H9 (cell line): ENCODE results near the gene FCHSD2. TPM values are rescaled to one million over a fixed set of nuclear protein-coding genes. Genes with fewer than 3 reads are reported as not detected.

Experiments
- DNase-seq: peaks from one replicate; pipeline ENCODE4 v3.0.0-alpha.2; 2017
- H2AFZ ChIP-seq: one replicate; pipeline ENCODE4 v1.6.1; 2013; ENCODE audit warnings: mild to moderate bottlenecking, low read length, control low read depth, moderate library complexity
- H2AK5ac ChIP-seq: 2 replicates; pipeline ENCODE4 v1.6.1; 2013; ENCODE audit warnings: low read length, control low read depth, mixed read lengths; ENCODE audit not compliant: insufficient read length
- H2BK120ac ChIP-seq: one replicate; pipeline ENCODE4 v1.6.1; 2013; ENCODE audit warnings: low read depth, mild to moderate bottlenecking, low read length, control low read depth, inconsistent platforms; ENCODE audit not compliant: poor library complexity, severe bottlenecking
- H2BK12ac ChIP-seq: 2 replicates; pipeline ENCODE4 v1.6.1; 2013; ENCODE audit warnings: low read length, control low read depth, mixed read lengths, low read depth; ENCODE audit not compliant: insufficient read length
- H2BK15ac ChIP-seq: 2 replicates; pipeline ENCODE4 v1.6.1; 2013; ENCODE audit warnings: low read depth, low read length, control low read depth
- H2BK20ac ChIP-seq: one replicate; pipeline ENCODE4 v1.6.1; 2013; ENCODE audit warnings: low read depth, mild to moderate bottlenecking, low read length, control low read depth, inconsistent platforms; ENCODE audit not compliant: poor library complexity, severe bottlenecking
- H2BK5ac ChIP-seq: 2 replicates; pipeline ENCODE4 v1.6.1; 2013; ENCODE audit warnings: low read length, control low read depth, mixed read lengths; ENCODE audit not compliant: insufficient read length
- H3K14ac ChIP-seq: 2 replicates; pipeline ENCODE4 v1.6.1; 2013; ENCODE audit warnings: low read length, control low read depth; ENCODE audit not compliant: insufficient read depth
- H3K18ac ChIP-seq: 2 replicates; pipeline ENCODE4 v1.6.1; 2013; ENCODE audit warnings: low read depth, mild to moderate bottlenecking, mixed read lengths, low read length, control low read depth; ENCODE audit not compliant: insufficient read length
- H3K23ac ChIP-seq: 2 replicates; pipeline ENCODE4 v1.6.1; 2013; ENCODE audit warnings: low read length, control low read depth, mixed read lengths, low read depth; ENCODE audit not compliant: insufficient read length
- H3K23me2 ChIP-seq: 2 replicates; pipeline ENCODE4 v1.6.1; 2013; ENCODE audit warnings: low read depth, mild to moderate bottlenecking, mixed read lengths, low read length, control low read depth; ENCODE audit not compliant: insufficient read length, poor library complexity, severe bottlenecking
- H3K27ac ChIP-seq: 2 replicates; pipeline ENCODE4 v1.5.1; 2013; ENCODE audit warnings: low read length, control low read depth, mixed read lengths, low read depth; ENCODE audit not compliant: insufficient read length
- H3K27me3 ChIP-seq: 2 replicates; pipeline ENCODE4 v1.6.1; 2013; ENCODE audit warnings: low read length, control low read depth, inconsistent platforms; ENCODE audit not compliant: insufficient read depth
- H3K4ac ChIP-seq: 2 replicates; pipeline ENCODE4 v1.6.1; 2013; ENCODE audit warnings: low read depth, mild to moderate bottlenecking, control low read depth, inconsistent platforms, low read length, moderate library complexity
- H3K4me1 ChIP-seq: 2 replicates; pipeline ENCODE4 v1.6.1; 2013; ENCODE audit warnings: low read length, control low read depth, inconsistent platforms; ENCODE audit not compliant: insufficient read depth
- H3K4me2 ChIP-seq: 2 replicates; pipeline ENCODE4 v1.6.1; 2013; ENCODE audit warnings: low read length, control low read depth, mixed read lengths; ENCODE audit not compliant: insufficient read length, insufficient read depth
- H3K56ac ChIP-seq: 2 replicates; pipeline ENCODE4 v1.6.1; 2013; ENCODE audit warnings: low read depth, mild to moderate bottlenecking, mixed read lengths, low read length, control low read depth; ENCODE audit not compliant: insufficient read length
- H3K79me1 ChIP-seq: 2 replicates; pipeline ENCODE4 v1.6.1; 2013; ENCODE audit warnings: low read depth, mild to moderate bottlenecking, moderate library complexity, low read length, control low read depth, inconsistent platforms; ENCODE audit not compliant: insufficient read depth, poor library complexity, severe bottlenecking
- H3K79me2 ChIP-seq: 2 replicates; pipeline ENCODE4 v1.6.1; 2013; ENCODE audit warnings: low read length, control low read depth, inconsistent platforms; ENCODE audit not compliant: insufficient read depth
- H3K9ac ChIP-seq: 2 replicates; pipeline ENCODE4 v1.6.1; 2013; ENCODE audit warnings: low read length, control low read depth, mixed read lengths; ENCODE audit not compliant: insufficient read length; ENCODE audit errors: extremely low read depth
- H3K9me3 ChIP-seq: one replicate; pipeline ENCODE4 v1.6.1; 2013; ENCODE audit warnings: low read depth, low read length, inconsistent platforms; ENCODE audit not compliant: control insufficient read depth
- H3T11ph ChIP-seq: one replicate; pipeline ENCODE4 v1.6.1; 2013; ENCODE audit warnings: mild to moderate bottlenecking, low read length, control low read depth, inconsistent platforms
- H4K20me1 ChIP-seq: one replicate; pipeline ENCODE4 v1.6.1; 2013; ENCODE audit not compliant: control insufficient read depth, insufficient read length, insufficient read depth
- H4K5ac ChIP-seq: 2 replicates; pipeline ENCODE4 v1.6.1; 2013; ENCODE audit warnings: low read depth, mild to moderate bottlenecking, mixed read lengths, low read length, control low read depth; ENCODE audit not compliant: insufficient read length
- H4K8ac ChIP-seq: replicated peaks from 2 replicates; pipeline ENCODE4 v1.6.1; 2013; ENCODE audit warnings: low read length, control low read depth, mixed read lengths, low read depth; ENCODE audit not compliant: insufficient read length
- H4K91ac ChIP-seq: 2 replicates; pipeline ENCODE4 v1.6.1; 2013; ENCODE audit warnings: low read depth, mild to moderate bottlenecking, moderate library complexity, mixed read lengths, low read length, control low read depth; ENCODE audit not compliant: insufficient read length
- H3K27ac Mint-ChIP-seq, 3 experiments: 2 replicates in 2 of 3; 3 replicates in 1 of 3; pipeline ENCODE4 v1.8.0; 2020 to 2021; ENCODE audit warnings: mixed read lengths in 3 of 3, mild to moderate bottlenecking in 1 of 3, moderate library complexity in 1 of 3
- H3K27me3 Mint-ChIP-seq: 2 replicates; pipeline ENCODE4 v1.8.0; 2021; ENCODE audit warnings: low read depth, mild to moderate bottlenecking, moderate library complexity, mixed read lengths
- H3K36me3 Mint-ChIP-seq, 3 experiments: 2 replicates in 2 of 3; 3 replicates in 1 of 3; pipeline ENCODE4 v1.8.0; 2020 to 2021; ENCODE audit warnings: low read depth in 3 of 3, mixed read lengths in 3 of 3; ENCODE audit not compliant: insufficient read depth in 1 of 3
- H3K4me1 Mint-ChIP-seq, 2 experiments: 2 replicates each; pipeline ENCODE4 v1.8.0; 2020; ENCODE audit warnings: mixed read lengths in 2 of 2
- H3K4me3 Mint-ChIP-seq, 2 experiments: 2 replicates in 1 of 2; 3 replicates in 1 of 2; pipeline ENCODE4 v1.8.0; 2020 to 2021; ENCODE audit warnings: mild to moderate bottlenecking in 2 of 2, mixed read lengths in 2 of 2, moderate library complexity in 1 of 2
- H3K9me3 Mint-ChIP-seq, 2 experiments: 2 replicates in 1 of 2; 3 replicates in 1 of 2; pipeline ENCODE4 v1.8.0; 2020; ENCODE audit warnings: mild to moderate bottlenecking in 2 of 2, mixed read lengths in 2 of 2, moderate library complexity in 1 of 2
- CTCF ChIP-seq: fragments of 200-600 bp; sonication (generic); conservative IDR thresholded peaks from 3 replicates; pipeline ENCODE4 v1.8.0; 2021; ENCODE audit warnings: antibody characterized with exemption, mild to moderate bottlenecking
- WGBS: extraction: QIAGEN DNeasy Blood & Tissue Kit; methylation state at CpG from one replicate; pipeline ENCODE4 v1.1.7; 2013; ENCODE audit warnings: missing lambda C conversion rate, low lambda C conversion rate, mixed read lengths; ENCODE audit not compliant: insufficient read length; ENCODE audit errors: extremely low coverage; 5-methylcytosine and 5-hydroxymethylcytosine counted together
- total RNA-seq: library from RNA; stranded (reverse); gene quantifications from 2 replicates; pipeline ENCODE4 v1.2.1, GENCODE V29; 2021

Gene FCHSD2
- total RNA-seq, 1 experiment from 2014 or later: 17.8 TPM

- no peak overlapping the region for H3K18ac ChIP-seq
- H3K23ac ChIP-seq: no peak overlapping the region
- H3K4me1 Mint-ChIP-seq: peaks cover 9 to 24% of the 10 kb centered on the region in 2 experiments
- whole genome bisulfite sequencing: no CpG with 5 or more reads among the region's 11 CpGs
- H3K9me3 ChIP-seq: no peaks in the 10 kb centered on the region
- H2BK20ac ChIP-seq: no peak overlapping the region
- H3K4me1 ChIP-seq: peaks cover 3% of the 10 kb centered on the region; the same call in 1 of the 2 replicates
- H3K4me2 ChIP-seq: no peak overlapping the region
- H3K27me3 Mint-ChIP-seq: peaks cover 6% of the 10 kb centered on the region
- H3K14ac ChIP-seq: no peak overlapping the region
- no peak overlapping the region for H3K27ac ChIP-seq
- H2BK12ac ChIP-seq: no peak overlapping the region
- H4K5ac ChIP-seq: no peak overlapping the region
- DNase-seq: no peak
- H3K4ac ChIP-seq: no peak overlapping the region
- H2AK5ac ChIP-seq: no peak overlapping the region
- no peak overlapping the region for H2BK120ac ChIP-seq
- H2BK5ac ChIP-seq: no peak overlapping the region
- H3K23me2 ChIP-seq: no peaks in the 10 kb centered on the region
- H3K79me1 ChIP-seq: no peaks in the 10 kb centered on the region
- H3K4me3 Mint-ChIP-seq: no peak overlapping the region
- no peak overlapping the region for H4K8ac ChIP-seq
- no peak for TF ChIP-seq CTCF
- no peak overlapping the region for H3K56ac ChIP-seq
- H3K27me3 ChIP-seq: no peaks in the 10 kb centered on the region
- H3T11ph ChIP-seq: no peak overlapping the region
- no peak overlapping the region for H3K9ac ChIP-seq
- H2BK15ac ChIP-seq: no peak overlapping the region
- H3K27ac Mint-ChIP-seq: no peak overlapping the region
- H4K91ac ChIP-seq: no peak overlapping the region
- no peaks in the 10 kb centered on the region for H3K36me3 Mint-ChIP-seq
- H2AFZ ChIP-seq: no peak overlapping the region
- no peaks in the 10 kb centered on the region for H3K79me2 ChIP-seq
- no peaks in the 10 kb centered on the region for H4K20me1 ChIP-seq
- no peaks in the 10 kb centered on the region for H3K9me3 Mint-ChIP-seq
Measured at GRCh38 chr11:73173755-73174494, 31.8 kb upstream of the FCHSD2 start.
